LHCN-M2 (cell line): Measurements from ENCODE around the gene CARD11. TPM values are rescaled to one million over a fixed set of nuclear protein-coding genes. Genes with fewer than 3 reads are reported as not detected.
A peak's percentile ranks its signal among the peaks of the same experiment; 100 is the strongest.
"Not testable (repeated sequence)": the region's sequence is repeated elsewhere in the genome, so short reads cannot be mapped to it uniquely, and the experiment has no call there.

Source experiments
- DNase-seq: peaks from one replicate; pipeline ENCODE4 v3.0.0-alpha.2; 2012; ENCODE audit warnings: low read depth
- total RNA-seq: library from RNA; depleted of rRNA; stranded (reverse); fragments of >200 nt; gene quantifications from 2 replicates; pipeline ENCODE4 v1.2.3, GENCODE V29; 2014

CARD11 gene
- total RNA-seq, 1 experiment from 2014 or later = not detected

DNA sequence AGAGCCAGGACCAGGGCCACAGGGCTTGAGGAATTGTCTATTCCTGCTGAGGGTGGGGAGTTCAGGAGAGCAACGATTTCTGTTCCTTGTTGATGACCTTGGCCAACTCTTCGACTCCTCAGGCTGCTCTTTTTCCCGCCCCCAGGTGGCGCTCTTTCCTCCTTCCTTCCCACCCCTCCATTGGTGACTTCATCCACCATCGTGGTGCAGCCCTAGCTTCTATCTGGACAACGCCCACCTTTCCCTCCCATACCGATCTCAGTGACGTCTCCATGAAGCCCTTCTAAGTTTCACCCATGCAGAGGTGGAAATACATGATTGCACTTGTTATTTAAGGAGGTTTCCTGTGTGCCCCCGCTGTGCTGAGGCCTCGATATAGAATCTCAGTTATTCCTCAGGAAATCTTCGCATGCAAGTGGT, 22.1 kb upstream of the CARD11 start:
- peak; percentile 24 for DNase-seq

DNA sequence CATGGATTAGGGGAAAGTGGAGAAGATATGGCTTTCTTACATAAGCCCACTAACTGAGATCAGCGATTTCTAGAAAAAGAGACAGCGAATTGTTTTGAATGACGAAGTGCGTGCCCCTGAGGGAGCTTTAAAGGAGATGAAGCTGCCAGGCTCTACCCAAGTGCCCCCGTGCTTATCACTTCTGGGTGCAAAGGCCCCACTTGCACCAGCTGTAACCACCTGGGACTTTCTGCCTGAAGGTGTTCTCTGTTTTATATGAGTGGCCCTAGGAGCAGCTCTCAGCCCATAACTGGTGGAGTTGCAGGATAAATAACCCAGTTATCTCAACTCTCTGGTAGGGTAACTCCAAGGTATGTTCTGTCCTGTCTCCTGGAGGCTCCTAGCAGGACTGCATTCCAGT, 20.4 kb upstream of the CARD11 start:
- DNase-seq = no peak

GRCh38 chr7:3063016-3063753, 19.5 kb upstream of the CARD11 start:
- no peak for DNase-seq

DNA sequence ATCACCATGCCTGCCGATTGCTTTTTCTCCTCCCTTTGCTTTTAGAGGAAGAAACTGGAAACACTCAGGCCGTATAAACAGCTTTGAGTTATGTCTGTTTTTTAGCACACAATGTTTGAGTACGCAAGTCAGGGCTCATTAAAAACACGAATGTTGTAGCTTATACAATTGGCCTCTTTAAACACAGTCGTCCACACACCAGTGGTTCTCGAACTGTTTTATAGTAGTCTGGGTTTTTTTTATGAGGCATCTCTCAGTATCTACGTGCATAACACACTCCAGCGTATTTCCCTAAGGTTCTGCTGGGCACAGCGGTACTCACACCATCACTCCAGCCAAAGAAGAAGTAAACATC, 13.4 kb upstream of the CARD11 start:
- no peak for DNase-seq

GRCh38 chr7:3056234-3057065, 12.8 kb upstream of the CARD11 start:
- no peak for DNase-seq

DNA sequence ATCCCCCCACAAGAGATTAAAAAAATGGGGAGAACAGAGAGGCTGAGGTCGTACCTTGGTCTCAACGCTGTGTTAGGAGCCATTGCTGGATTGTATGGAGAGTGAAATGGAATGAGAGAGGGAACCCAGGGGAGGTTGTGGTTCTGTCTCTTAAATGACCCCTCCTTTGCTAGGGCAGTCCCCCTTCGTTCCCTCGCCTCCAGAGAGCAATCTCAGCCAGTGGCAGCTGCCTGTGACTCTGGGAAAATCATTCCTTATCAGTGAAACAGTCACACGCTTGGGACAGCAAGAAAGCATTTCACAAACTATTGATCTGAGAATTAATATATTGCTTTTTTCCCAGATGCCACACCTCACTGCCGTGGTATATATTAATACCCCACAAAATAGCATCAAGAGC, 12.0 kb upstream of the CARD11 start:
- DNase-seq = no peak

GRCh38 chr7:3042861-3043489, 692 bp downstream of the CARD11 start:
- DNase-seq = no peak

GRCh38 chr7:3041986-3042675, 1.5 kb downstream of the CARD11 start:
- DNase-seq = no peak

GRCh38 chr7:3039787-3040186, 3.9 kb downstream of the CARD11 start:
- no peak for DNase-seq

DNA sequence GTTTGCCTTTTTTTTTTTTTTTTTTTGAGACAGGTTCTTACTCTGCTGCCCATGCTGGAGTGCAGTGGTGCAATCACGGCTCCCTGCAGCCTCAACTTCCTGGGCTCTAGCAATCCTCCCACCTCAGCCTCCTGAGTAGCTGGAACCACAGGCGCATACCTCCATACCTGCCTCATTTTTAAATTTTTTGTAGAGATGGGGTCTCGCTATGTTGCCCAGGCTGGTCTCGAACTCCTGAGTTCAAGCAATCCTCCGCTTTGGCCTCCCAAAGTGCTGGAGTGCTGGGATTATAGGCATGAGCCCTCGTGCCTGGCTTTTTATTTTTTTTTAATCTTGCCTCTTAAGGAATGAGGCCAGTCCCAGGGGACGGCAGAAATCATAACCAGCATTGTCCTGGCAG, 5.7 kb downstream of the CARD11 start:
- DNase-seq = not testable (repeated sequence)

- DNase-seq = no peak
These were observed 6.4 kb downstream of the CARD11 start for GRCh38 chr7:3037259-3037658.

GRCh38 chr7:3034591-3035150, 9.0 kb downstream of the CARD11 start:
- no peak for DNase-seq

DNA sequence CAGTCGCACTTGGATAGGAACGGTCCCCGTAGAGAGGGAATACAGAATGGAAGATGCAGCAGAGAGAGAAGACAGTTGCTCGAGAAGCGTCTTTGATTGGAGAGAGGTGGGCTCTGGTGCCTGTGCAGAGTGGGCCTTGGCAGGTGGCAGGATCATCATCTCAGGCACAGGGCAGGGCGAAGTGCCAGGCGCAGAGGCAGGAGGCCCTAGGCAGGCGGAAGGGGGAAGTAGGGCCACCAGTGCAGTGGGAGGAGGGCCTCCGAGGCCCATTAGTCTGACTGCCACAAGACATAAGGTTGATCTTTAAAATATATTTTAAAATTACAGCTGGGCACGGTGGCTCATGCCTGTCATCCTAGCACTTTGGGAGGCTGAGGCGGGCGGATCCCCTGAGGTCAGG, 10.1 kb downstream of the CARD11 start:
- no peak for DNase-seq

- no peak for DNase-seq
These were observed 10.5 kb downstream of the CARD11 start for GRCh38 chr7:3033136-3033535.

- DNase-seq = no peak
These were observed 11.4 kb downstream of the CARD11 start for GRCh38 chr7:3032256-3032655.

- no peak for DNase-seq
These were observed 14.5 kb downstream of the CARD11 start for GRCh38 chr7:3029138-3029537.

DNA sequence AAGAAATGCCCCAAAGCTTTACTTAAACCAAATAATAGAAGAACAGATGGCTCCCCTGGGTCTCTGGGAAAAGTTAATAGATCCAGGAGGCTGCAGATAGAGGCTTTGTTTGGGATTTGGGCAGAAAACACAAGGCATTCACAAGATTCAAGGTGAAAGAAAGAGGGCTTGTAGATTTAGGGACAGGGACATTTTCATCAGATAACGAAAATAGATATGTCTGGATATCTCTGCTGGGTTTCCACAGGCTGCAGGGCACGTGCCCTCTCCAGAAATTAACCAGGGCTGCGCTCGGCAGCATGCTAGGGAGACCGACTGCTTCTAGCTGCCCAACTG, 14.9 kb downstream of the CARD11 start:
- DNase-seq = peak; percentile 18

DNA sequence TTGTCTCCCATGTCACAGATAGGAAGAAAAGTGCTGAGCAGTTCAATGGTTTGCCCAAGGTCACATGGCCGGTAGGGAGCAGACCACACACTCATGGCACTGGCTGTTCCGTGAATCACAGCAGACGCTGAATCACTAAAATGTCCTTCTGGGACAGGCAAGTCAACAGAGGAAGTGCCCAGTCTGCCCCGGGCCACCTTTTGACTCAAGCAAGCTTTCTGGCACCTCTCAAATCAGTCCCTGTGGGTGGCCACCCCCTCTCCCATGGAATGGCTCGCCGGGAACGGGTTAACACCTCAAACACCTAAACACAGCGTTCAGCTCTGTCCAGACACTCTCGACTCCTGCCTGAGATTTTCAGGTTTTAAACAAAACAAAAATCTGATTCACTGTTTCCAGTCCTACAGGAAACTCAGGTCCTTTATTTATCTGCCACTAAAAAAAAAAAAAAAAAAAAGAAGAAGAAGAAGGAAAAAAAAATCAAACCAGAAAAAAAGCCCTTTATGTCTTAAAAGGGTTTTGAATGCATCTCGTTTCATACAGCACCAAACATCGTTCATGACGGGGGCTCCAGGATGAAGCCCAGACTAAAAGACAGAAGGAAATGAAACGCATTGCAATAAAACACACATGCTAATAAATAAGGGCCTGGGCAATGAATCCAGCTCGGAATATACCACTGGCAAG, 15.5 kb downstream of the CARD11 start:
- DNase-seq = peak; percentile 72

GRCh38 chr7:3027005-3027845, 16.4 kb downstream of the CARD11 start:
- DNase-seq = no peak

GRCh38 chr7:3025616-3026015, 18.1 kb downstream of the CARD11 start:
- DNase-seq = no peak
